ENCODE measurements around the gene FUT4. TPM values are rescaled to one million over a fixed set of nuclear protein-coding genes. Genes with fewer than 3 reads are reported as not detected.

The FUT4 gene
- total RNA-seq, 2 experiments from 2014 or later: 3.9 TPM

DNA sequence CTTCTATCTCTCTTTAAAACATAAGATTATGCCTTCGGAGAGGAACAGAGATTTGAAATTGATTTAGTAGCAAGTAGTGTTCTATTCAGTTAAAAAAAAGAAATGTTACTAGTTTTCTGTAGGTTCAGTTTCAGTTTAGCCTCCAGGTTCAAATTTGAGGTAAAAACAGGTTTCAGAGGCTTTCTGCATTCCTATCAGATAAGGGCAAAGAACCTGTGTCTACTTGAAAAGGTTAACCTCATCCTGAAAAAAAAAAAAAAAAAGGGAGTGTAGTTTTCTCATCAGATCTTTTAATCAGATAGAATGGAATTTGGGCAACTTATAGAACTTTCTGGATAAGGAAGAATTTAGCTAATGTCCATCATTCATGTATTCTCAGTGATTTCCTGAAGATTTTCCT is 19.4 kb upstream of the FUT4 start:
- no peaks in the 10 kb centered on the region for H3K9me3 Mint-ChIP-seq
- H3K4me3 Mint-ChIP-seq: no peak overlapping the region
- H3K4me1 Mint-ChIP-seq (ENCODE audit: low read depth): no peaks in the 10 kb centered on the region
- H3K27ac Mint-ChIP-seq: no peak overlapping the region
- CTCF ChIA-PET: no interaction called here
- H3K27me3 Mint-ChIP-seq: peaks cover 6% of the 10 kb centered on the region
- TF ChIP-seq, protein P1, sequence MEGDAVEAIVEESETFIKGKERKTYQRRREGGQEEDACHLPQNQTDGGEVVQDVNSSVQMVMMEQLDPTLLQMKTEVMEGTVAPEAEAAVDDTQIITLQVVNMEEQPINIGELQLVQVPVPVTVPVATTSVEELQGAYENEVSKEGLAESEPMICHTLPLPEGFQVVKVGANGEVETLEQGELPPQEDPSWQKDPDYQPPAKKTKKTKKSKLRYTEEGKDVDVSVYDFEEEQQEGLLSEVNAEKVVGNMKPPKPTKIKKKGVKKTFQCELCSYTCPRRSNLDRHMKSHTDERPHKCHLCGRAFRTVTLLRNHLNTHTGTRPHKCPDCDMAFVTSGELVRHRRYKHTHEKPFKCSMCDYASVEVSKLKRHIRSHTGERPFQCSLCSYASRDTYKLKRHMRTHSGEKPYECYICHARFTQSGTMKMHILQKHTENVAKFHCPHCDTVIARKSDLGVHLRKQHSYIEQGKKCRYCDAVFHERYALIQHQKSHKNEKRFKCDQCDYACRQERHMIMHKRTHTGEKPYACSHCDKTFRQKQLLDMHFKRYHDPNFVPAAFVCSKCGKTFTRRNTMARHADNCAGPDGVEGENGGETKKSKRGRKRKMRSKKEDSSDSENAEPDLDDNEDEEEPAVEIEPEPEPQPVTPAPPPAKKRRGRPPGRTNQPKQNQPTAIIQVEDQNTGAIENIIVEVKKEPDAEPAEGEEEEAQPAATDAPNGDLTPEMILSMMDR (IDR thresholded peaks at IDR 0.05): no peak
- H3K36me3 Mint-ChIP-seq (ENCODE audit: low read depth): no peaks in the 10 kb centered on the region
- ATAC-seq: no peak
- POLR2A ChIA-PET: no interaction called here
- intact Hi-C loops (cut with micrococcal nuclease): no loop called here
- DNase-seq: no peak

DNA sequence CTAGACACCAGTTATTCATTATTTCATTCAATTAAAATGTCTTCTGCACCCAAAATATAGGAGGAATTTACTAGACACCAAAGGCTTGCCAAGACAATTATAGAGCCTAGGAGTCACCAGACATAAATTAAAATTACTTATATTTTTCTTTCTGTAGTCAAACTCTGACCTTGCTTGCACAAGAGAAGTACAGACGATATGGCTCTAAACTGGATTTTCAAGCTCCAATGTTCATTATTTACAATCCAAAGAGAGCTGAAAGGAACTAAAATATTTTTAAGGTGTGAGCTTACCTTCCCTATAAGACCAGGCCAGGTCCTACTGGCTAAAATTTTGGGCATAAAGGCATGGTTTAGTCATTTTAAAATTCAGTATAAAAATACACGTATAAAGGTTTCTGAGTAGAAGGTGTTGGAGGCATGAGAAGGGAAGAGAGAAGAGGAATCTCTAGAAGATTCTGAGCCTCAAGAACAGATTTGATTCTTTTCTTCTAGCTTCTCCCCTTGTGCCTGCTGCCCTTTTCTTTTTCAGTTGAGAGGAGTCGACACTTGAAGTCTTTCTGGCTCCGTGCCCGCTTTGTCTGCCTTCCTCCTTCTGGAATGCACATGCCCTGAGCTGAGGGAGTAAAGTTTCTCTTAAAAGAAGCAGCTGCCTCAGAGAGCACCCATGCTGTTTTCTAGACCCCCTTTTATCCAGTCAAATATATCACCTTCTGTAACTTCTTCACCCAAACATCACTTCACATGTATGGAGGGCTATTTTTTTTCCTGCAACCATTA is 18.0 kb upstream of the FUT4 start:
- Mint-ChIP-seq H3K9me3 (no peaks in the 10 kb centered on the region), H3K27me3 (peaks cover 8% of the 10 kb centered on the region), H3K4me1 (ENCODE audit: low read depth) (no peaks in the 10 kb centered on the region), H3K4me3 (no peak overlapping the region), H3K36me3 (ENCODE audit: low read depth) (no peaks in the 10 kb centered on the region), H3K27ac (no peak overlapping the region)
- TF ChIP-seq, protein P1 (IDR thresholded peaks at IDR 0.05): no peak
- no peak for DNase-seq
- no peak for ATAC-seq
- ChIA-PET POLR2A (no interaction called here), CTCF (interaction anchor here (1.3 kb wide), 2 partner anchors 10 to 20 kb away, joined by 3 to 4 read pairs; no protein-coding TSS in a partner anchor)
- intact Hi-C loops (cut with micrococcal nuclease): no loop called here

DNA sequence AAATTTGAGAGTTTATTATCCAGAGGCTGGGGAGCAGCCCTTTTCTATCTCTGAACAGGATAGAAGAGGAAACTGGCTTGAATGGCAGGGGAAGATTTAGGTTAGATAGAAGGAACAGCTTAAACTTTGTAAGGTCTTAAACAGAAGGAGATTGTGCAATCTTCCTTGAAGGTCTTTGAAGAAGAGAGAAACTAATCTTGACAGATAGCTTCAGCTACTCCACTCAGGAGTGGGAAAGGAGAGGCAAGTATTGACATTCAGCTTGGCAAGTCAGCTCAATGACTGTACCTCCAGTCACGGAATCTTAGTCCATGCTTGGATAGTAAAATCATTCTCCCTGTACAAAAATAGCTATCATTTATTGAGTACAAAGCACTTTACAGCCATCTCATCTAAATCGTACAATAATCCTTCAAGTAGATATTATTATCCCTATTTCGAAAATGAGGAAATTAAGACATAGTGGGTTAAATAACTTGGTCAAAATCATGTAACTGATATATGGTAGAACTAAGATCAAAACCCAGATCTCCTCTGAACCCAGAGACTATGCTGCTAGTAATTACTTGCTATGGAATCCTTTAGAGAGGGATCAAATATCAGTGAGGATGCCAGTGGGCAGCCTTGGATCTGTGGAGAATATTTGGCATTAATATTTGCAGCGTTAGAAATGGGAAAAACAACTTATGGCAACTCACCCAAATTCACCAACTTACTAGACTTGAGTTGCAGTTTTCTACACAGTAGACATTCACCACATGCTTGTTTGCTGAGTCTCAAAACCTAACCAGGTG is 16.9 kb upstream of the FUT4 start:
- ChIA-PET CTCF (interaction anchor here (1.3 kb wide), 1 partner anchor 22 kb away, joined by 4 read pairs; no protein-coding TSS in a partner anchor), POLR2A (no interaction called here)
- TF ChIP-seq, protein P1 (IDR thresholded peaks at IDR 0.05): no peak
- Mint-ChIP-seq H3K9me3 (no peaks in the 10 kb centered on the region), H3K4me1 (ENCODE audit: low read depth) (no peaks in the 10 kb centered on the region), H3K27me3 (peaks cover 8% of the 10 kb centered on the region), H3K36me3 (ENCODE audit: low read depth) (no peaks in the 10 kb centered on the region), H3K27ac (no peak overlapping the region), H3K4me3 (no peak overlapping the region)
- ATAC-seq (no peak), DNase-seq (no peak)
- intact Hi-C loops (cut with micrococcal nuclease): no loop called here

DNA sequence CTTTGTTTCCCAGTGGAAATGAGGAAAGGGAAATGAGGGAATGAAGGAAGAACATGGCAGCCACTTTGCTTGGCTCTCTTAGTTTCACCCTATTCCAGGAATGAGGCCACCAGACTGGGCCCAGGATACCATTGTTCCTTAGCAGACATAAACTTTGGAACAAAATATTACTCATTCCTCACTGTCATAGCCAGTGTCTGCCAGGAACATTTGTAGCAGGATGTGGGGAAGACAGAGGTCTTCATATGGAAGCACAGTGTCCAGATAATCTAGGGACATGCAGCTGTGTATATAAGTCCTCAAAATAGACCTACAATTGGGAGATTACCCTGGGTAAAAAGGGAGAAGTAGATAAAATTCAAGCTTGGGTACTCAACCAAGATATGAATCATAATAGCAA is 15.2 kb upstream of the FUT4 start:
- peaks cover 10% of the 10 kb centered on the region for H3K27me3 Mint-ChIP-seq
- intact Hi-C loops (cut with micrococcal nuclease): no loop called here
- no peaks in the 10 kb centered on the region for H3K36me3 Mint-ChIP-seq (ENCODE audit: low read depth)
- DNase-seq (no peak), ATAC-seq (no peak)
- no peak overlapping the region for H3K4me3 Mint-ChIP-seq
- TF ChIP-seq, protein P1 (IDR thresholded peaks at IDR 0.05): no peak
- ChIA-PET POLR2A (no interaction called here), CTCF (no interaction called here)
- no peaks in the 10 kb centered on the region for H3K9me3 Mint-ChIP-seq
- H3K27ac Mint-ChIP-seq: no peak overlapping the region
- no peaks in the 10 kb centered on the region for H3K4me1 Mint-ChIP-seq (ENCODE audit: low read depth)

DNA sequence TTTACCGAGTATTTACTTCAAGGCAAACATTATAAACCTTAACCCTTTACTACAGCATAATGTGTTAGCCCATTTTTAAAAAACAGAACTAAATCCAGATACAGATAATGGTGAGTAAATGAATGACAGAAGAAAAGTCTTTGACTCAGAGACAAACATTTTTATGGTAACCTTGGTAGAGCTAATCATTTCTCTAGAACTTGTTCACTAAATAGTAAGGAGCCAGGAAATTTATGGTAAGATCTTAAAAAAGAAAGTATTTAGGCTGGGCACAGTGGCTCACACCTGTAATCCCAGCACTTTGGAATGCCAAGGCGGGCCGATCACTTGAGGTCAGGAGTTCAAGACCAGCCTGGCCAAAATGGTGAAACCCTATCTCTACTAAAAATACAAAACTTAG is 11.5 kb upstream of the FUT4 start:
- no peaks in the 10 kb centered on the region for H3K4me1 Mint-ChIP-seq (ENCODE audit: low read depth)
- TF ChIP-seq, protein P1 (IDR thresholded peaks at IDR 0.05): no peak
- CTCF ChIA-PET: no interaction called here

More for the DNA sequence above, 11.5 kb upstream of the FUT4 start:
- Mint-ChIP-seq H3K4me3 (no peak overlapping the region), H3K9me3 (no peaks in the 10 kb centered on the region), H3K36me3 (ENCODE audit: low read depth) (no peaks in the 10 kb centered on the region), H3K27me3 (peaks cover 24% of the 10 kb centered on the region), H3K27ac (no peak overlapping the region)
- intact Hi-C loops (cut with micrococcal nuclease): no loop called here
- DNase-seq: no peak
- POLR2A ChIA-PET: no interaction called here
- ATAC-seq: no peak

Data from activated CD8-positive, alpha-beta T cell treated with anti-CD3 and anti-CD28 coated beads for 36 hours (primary cell).